Adrenal gland (tissue), 12 donors: Measurements from ENCODE around the gene ATG16L2. TPM values are rescaled to one million over a fixed set of nuclear protein-coding genes. Genes with fewer than 3 reads are reported as not detected.
A peak's percentile ranks its signal among the peaks of the same experiment; 100 is the strongest.

Experiments
- DNase-seq, 7 donors: peaks; one replicate each; pipeline ENCODE4 v3.0.0-alpha.2; 2019 to 2020
- H3K27ac ChIP-seq, 5 donors: fragments of 200-600 bp; sonication (generic) in 4 of 5; 1 replicate in 3 of 5; 2 replicates in 2 of 5; pipeline versions ENCODE4 v1.5.1 to v1.8.0; 2016 to 2020; ENCODE audit warnings: mild to moderate bottlenecking in 1 of 5
- H3K27me3 ChIP-seq: fragments of 200-600 bp; 2 replicates; pipeline ENCODE4 v1.8.0; 2021
- H3K36me3 ChIP-seq, 2 donors: fragments of 200-600 bp; replicated peaks in 1 of 2; 1 replicate in 1 of 2; 2 replicates in 1 of 2; pipeline versions ENCODE4 v1.5.1 to v1.8.0; 2018 to 2022
- H3K4me1 ChIP-seq, 2 donors: fragments of 200-600 bp; replicated peaks in 1 of 2; 1 replicate in 1 of 2; 2 replicates in 1 of 2; pipeline versions ENCODE4 v1.5.1 to v1.8.0; 2018 to 2021
- H3K4me3 ChIP-seq, 4 donors: fragments of 200-600 bp; sonication (generic) in 3 of 4; one replicate each; pipeline ENCODE4 v1.5.1; 2016 to 2018
- H3K9me3 ChIP-seq, 3 donors: fragments of 200-600 bp; sonication (generic) in 1 of 3; replicated peaks in 1 of 3; 1 replicate in 2 of 3; 2 replicates in 1 of 3; pipeline versions ENCODE4 v1.5.1 to v1.8.0; 2016 to 2021
- POLR2A ChIP-seq, 2 donors: fragments of 450-650 bp; IDR thresholded peaks; one replicate each; pipeline ENCODE4 v1.6.1; 2017; ENCODE audit warnings: antibody characterized with exemption in 2 of 2, mild to moderate bottlenecking in 2 of 2, moderate library complexity in 1 of 2
- WGBS, 4 donors: extraction: QIAGEN DNeasy Blood & Tissue Kit in 2 of 4; methylation state at CpG; one replicate each; pipeline versions ENCODE4 v1.1.5 to v1.1.7; 2013 to 2017; 5-methylcytosine and 5-hydroxymethylcytosine counted together
- intact Hi-C, 2 donors: fragments of 100-400 bp; cut with DNase I; formaldehyde crosslinking; loops; one replicate each; pipeline versions ENCODE4 v1.14.1 to v1.15.0; 2022 to 2023
- polyA plus RNA-seq, 3 donors: library from polyadenylated mRNA; stranded (reverse); fragments of 200-250 nt in 2 of 3; fragments of 350-450 nt in 1 of 3; fragmentation: Illumina TruSeq in 1 of 3; extraction: RNeasy Lipid Tissue Mini Kit (QIAGEN cat#74804) in 1 of 3; gene quantifications; one replicate each; pipeline ENCODE4 v1.2.3, GENCODE V29; 2013 to 2014
- total RNA-seq, 9 donors: library from RNA; depleted of rRNA in 4 of 9; stranded (reverse); fragments of >200 nt in 4 of 9; fragments of 120-200 nt in 1 of 9; fragmentation: NEBNext Ultra II Directional in 1 of 9; extraction: Animal tissue kit (Norgen Biotek cat#: 25700) in 1 of 9; gene quantifications; one replicate each; pipeline versions ENCODE4 v1.1.0 to v1.2.4, GENCODE V29; 2013 to 2023
- TF ChIP-seq, protein P1 (sequence below), 6 experiments: fragments of 450-650 bp in 4 of 6; fragments of 200-600 bp in 2 of 6; sonication (generic) in 1 of 6; IDR thresholded peaks; 1 replicate in 5 of 6; 2 replicates in 1 of 6; pipeline versions ENCODE4 v1.5.1 to v1.8.0; 2016 to 2021; ENCODE audit warnings: antibody characterized with exemption in 6 of 6, mild to moderate bottlenecking in 2 of 6, moderate library complexity in 1 of 6
- donor health status: healthy with polysubstance abuse.
- donor health status: Bipolar disorder and iron deficiency.
- donor health status: DM: yes; HTN: yes; CAD: no.
- donor health status: DM: no; HTN: no; CAD: no.
- donor health status: DM: no; HTN: no; CAD: no.
- donor health status: DM: yes; HTN: yes; CAD: no.

Gene ATG16L2
- total and polyA plus RNA-seq, 12 donors: 5.7 to 343 (median 30.6) TPM

DNA sequence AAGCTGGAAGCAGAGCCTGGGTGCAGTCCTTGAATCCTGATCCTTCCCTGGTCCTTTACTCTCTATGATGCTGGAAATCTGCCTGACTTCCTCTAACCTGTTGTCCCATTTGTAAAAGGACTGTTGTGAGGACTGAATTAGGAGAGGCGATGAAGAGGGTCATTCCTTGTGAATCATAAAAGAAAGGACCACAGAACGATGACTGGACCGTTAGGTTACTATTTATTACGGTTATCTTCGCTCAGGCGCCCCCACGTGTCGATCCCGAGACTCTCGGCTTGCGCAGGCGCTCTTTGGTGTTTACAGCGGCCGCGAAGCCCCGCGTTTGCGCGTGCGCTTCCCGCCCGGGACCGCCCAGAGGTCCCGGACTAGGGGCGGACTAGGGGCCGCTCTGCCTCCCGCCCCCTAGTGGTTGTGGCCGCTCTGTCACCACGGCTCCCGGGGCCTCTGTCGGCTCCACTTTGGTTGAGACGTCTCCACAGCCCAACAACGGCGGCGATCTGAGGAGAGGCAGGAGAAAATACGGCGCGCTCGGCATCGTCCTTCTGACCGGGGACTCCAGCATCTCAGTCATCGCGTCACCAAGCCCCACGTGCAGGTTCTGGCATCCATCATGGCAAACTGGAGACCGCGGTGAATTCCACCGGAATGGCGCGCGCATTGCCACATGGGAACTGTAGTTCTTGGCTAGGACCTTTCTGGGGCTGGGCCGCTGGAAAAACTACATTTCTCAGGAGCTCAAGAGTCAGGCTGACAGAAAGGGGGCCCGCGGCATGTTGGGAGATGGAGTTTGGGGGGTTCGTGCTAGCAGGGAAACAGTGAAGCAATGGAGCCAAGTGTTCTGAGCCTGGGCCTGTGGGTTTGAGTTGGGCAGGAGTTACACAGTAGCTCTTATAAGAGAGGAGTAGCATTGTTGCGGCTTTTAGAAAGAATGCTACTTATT, 20.5 kb upstream of the ATG16L2 start, which contains the start of gene STARD10:
TSS of gene STARD10 (minus strand) at position 623 of the 943 bp plus-strand sequence. CDS start 12,866 bp downstream, outside the sequence.
- Histone ChIP-seq H3K4me1 (peaks cover 13 to 16% of the 10 kb centered on the region in 2 donors), H3K36me3 (no peaks in the 10 kb centered on the region), H3K4me3 (peak within 1 kb of the TSS in 2 of 4 donors; percentile 44 to 49), H3K27me3 (no peaks in the 10 kb centered on the region), H3K9me3 (no peaks in the 10 kb centered on the region), H3K27ac (peak within 1 kb of the TSS; percentile 68 to 91 (median 81))
- peak; percentile 94 to 98 (median 97) for DNase-seq
- 2% methylated on average over 39 to 55 of the region's 55 CpGs for WGBS, 4 donors
- TF ChIP-seq, protein P1, sequence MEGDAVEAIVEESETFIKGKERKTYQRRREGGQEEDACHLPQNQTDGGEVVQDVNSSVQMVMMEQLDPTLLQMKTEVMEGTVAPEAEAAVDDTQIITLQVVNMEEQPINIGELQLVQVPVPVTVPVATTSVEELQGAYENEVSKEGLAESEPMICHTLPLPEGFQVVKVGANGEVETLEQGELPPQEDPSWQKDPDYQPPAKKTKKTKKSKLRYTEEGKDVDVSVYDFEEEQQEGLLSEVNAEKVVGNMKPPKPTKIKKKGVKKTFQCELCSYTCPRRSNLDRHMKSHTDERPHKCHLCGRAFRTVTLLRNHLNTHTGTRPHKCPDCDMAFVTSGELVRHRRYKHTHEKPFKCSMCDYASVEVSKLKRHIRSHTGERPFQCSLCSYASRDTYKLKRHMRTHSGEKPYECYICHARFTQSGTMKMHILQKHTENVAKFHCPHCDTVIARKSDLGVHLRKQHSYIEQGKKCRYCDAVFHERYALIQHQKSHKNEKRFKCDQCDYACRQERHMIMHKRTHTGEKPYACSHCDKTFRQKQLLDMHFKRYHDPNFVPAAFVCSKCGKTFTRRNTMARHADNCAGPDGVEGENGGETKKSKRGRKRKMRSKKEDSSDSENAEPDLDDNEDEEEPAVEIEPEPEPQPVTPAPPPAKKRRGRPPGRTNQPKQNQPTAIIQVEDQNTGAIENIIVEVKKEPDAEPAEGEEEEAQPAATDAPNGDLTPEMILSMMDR (IDR thresholded peaks at IDR 0.05): peak; percentile 94 to 100 (median 98)
- peak; percentile 16 to 70 for TF ChIP-seq POLR2A (IDR thresholded peaks at IDR 0.05)
- intact Hi-C loops: no loop called here

DNA sequence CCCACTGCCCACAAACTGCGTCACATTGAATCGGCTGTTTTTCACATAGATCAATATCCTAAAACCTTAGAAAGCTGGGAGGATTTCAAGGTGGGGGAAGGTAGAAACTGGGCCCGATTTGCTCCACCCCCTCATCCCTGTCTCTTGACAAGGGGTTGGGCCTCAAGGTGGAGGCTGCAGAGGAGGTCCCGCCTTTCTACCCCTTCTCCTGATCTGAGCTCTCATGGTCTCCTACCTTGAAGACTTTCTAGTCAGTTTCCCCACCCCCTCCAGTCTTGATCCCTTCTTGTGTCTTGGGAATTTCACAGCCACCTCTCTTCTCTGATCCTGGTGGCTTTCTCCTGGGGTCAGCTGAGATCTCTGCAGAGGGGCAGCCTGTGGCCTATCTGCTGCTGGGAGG, 15.8 kb upstream of the ATG16L2 start:
- DNase-seq: no peak
- Histone ChIP-seq H3K4me1 (peaks cover 7 to 14% of the 10 kb centered on the region in 2 donors), H3K27me3 (no peaks in the 10 kb centered on the region), H3K36me3 (no peaks in the 10 kb centered on the region), H3K4me3 (no peak overlapping the region), H3K9me3 (no peaks in the 10 kb centered on the region), H3K27ac (no peak overlapping the region)
- intact Hi-C loops: no loop called here
- TF ChIP-seq, protein P1 (IDR thresholded peaks at IDR 0.05): no peak
- TF ChIP-seq POLR2A (IDR thresholded peaks at IDR 0.05): no peak
- WGBS, 4 donors: 84 to 90% (median 89%) methylated on average over 4 of the region's 4 CpGs

DNA sequence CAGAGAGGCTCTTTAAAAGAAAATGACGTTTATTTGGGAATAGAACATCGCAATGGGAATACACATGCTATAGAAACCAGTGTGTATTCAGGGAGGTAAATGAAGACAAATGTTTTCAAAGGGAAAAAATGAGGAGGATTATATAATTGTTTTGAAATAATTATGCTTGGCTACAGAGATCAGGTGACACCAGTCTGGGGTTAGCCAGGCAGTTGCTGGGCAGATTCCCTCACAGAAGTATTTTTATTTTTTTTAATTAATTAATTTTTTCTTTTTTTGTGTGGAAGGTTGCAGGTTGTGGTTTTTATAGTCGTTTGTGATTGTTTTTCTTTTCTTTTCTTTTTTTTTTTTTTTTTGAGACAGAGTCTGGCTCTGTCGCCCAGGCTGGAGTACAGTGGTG, 14.8 kb upstream of the ATG16L2 start:
- Histone ChIP-seq H3K27ac (no peak overlapping the region), H3K27me3 (no peaks in the 10 kb centered on the region), H3K4me1 (peaks cover 2 to 8% of the 10 kb centered on the region in 2 donors), H3K36me3 (no peaks in the 10 kb centered on the region), H3K9me3 (no peaks in the 10 kb centered on the region), H3K4me3 (no peak overlapping the region)
- intact Hi-C loops: no loop called here
- 58 to 67% (median 64%) methylated on average over 4 of the region's 4 CpGs for WGBS, 4 donors
- TF ChIP-seq POLR2A (IDR thresholded peaks at IDR 0.05): no peak
- TF ChIP-seq, protein P1 (IDR thresholded peaks at IDR 0.05): no peak
- peak in 1 of 7 donors; percentile 63 for DNase-seq

DNA sequence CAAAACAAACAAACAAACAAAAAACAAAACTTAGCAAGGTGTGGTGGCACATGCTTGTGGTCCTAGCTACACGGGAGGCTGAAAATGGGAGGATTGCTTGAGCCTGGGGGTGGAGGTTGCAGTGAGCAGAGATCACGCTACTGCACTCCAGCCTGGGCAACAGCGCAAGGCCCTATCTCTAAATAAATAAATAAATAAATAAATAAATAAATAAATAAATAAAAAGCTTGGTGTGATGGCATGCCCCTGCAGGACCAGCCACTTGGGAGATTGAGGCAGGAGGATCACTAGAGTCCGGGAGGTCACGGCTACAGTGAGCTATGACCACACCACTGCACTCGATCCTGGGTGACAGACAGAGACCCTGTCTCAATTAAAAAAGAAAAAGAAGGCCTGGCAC, 11.4 kb upstream of the ATG16L2 start:
- DNase-seq: no peak
- 80 to 93% (median 86%) methylated on average over 6 of the region's 6 CpGs for WGBS, 4 donors
- TF ChIP-seq POLR2A (IDR thresholded peaks at IDR 0.05): no peak
- TF ChIP-seq, protein P1 (IDR thresholded peaks at IDR 0.05): no peak

More for the DNA sequence above, 11.4 kb upstream of the ATG16L2 start:
- Histone ChIP-seq H3K4me3 (no peak overlapping the region), H3K36me3 (no peaks in the 10 kb centered on the region), H3K9me3 (no peaks in the 10 kb centered on the region), H3K27ac (no peak overlapping the region), H3K27me3 (no peaks in the 10 kb centered on the region), H3K4me1 (peaks cover 0 to 3% of the 10 kb centered on the region in 2 donors)
- intact Hi-C loops: no loop called here
